HepG2 (cell line): Measurements from ENCODE around the gene POFUT1. TPM values are rescaled to one million over a fixed set of nuclear protein-coding genes. Genes with fewer than 3 reads are reported as not detected.

Source experiments
- ATAC-seq: fragments of 200-7000 bp; cut with Tn5 transposase; 3 replicates; pipeline ENCODE4 v1.9.1; 2020; ENCODE audit warnings: mild to moderate bottlenecking, moderate library complexity
- BruUV-seq: library from RNA; stranded (reverse); fragments of 400-500 nt; replicated peaks from 2 replicates; lab custom pipeline; 2021; lab: Mats Ljungman, UMichigan
- CTCF ChIA-PET: fragments of 300-600 bp; formaldehyde crosslinking; extraction: SDS; loops from one replicate; lab custom pipeline; 2021; ENCODE audit warnings: low total read pairs, inconsistent platforms, low intra/inter-chr PET ratio; lab: Yijun Ruan, JAX
- POLR2A ChIA-PET: fragments of 350-600 bp; sonication (Branson Sonifier 250); formaldehyde crosslinking; loops from one replicate; lab custom pipeline; 2020; ENCODE audit warnings: antibody characterized with exemption, inconsistent platforms; lab: Yijun Ruan, JAX
- DNase-seq: peaks from one replicate; pipeline ENCODE4 v3.0.0-alpha.2; 2015; ENCODE audit warnings: low spot score
- FAIRE-seq: peaks from 3 replicates; lab custom pipeline; 2011; peaks lifted over from hg19 to GRCh38; lab: Jason Lieb, UNC
- H2AFZ ChIP-seq: one replicate; pipeline ENCODE4 v1.6.1; 2011; ENCODE audit warnings: low read length, inconsistent platforms
- H3K27ac ChIP-seq: fragments of 300-600 bp; 3 replicates; pipeline ENCODE4 v1.8.0; 2011; ENCODE audit warnings: mixed run types, mild to moderate bottlenecking, mixed read lengths, low read length, inconsistent platforms; ENCODE audit not compliant: insufficient read depth; ENCODE audit errors: extremely low read length
- H3K27me3 ChIP-seq, 2 experiments: fragments of 200-600 bp in 1 of 2; 2 replicates in 1 of 2; 3 replicates in 1 of 2; pipeline versions ENCODE4 v1.6.0 to v1.8.0; 2011; ENCODE audit warnings: low read length in 2 of 2, mild to moderate bottlenecking in 2 of 2, moderate library complexity in 2 of 2, inconsistent platforms in 1 of 2; ENCODE audit not compliant: insufficient read depth in 2 of 2, control insufficient read depth in 1 of 2
- H3K36me3 ChIP-seq, 2 experiments: fragments of 200-600 bp in 1 of 2; replicated peaks in 1 of 2; 2 replicates in 1 of 2; 3 replicates in 1 of 2; pipeline versions ENCODE4 v1.5.1 to v1.8.0; 2011; ENCODE audit warnings: low read length in 2 of 2, inconsistent platforms in 1 of 2; ENCODE audit not compliant: insufficient read depth in 2 of 2, control insufficient read depth in 1 of 2
- H3K4me1 ChIP-seq: 2 replicates; pipeline ENCODE4 v1.5.1; 2012; ENCODE audit warnings: low read length, inconsistent platforms; ENCODE audit not compliant: insufficient read depth
- H3K4me2 ChIP-seq: 2 replicates; pipeline ENCODE4 v1.6.0; 2011; ENCODE audit warnings: low read depth, low read length, inconsistent platforms
- H3K4me3 ChIP-seq, 3 experiments: fragments of 200-600 bp in 1 of 3; sonication (generic), shearing (Covaris generic) in 1 of 3; replicated peaks in 1 of 3; 2 replicates each; pipeline ENCODE4 v1.5.1; 2011 to 2016; ENCODE audit warnings: low read length in 3 of 3, inconsistent platforms in 2 of 3, low read depth in 2 of 3, mild to moderate bottlenecking in 2 of 3, control low read depth in 1 of 3, mixed read lengths in 1 of 3; ENCODE audit not compliant: insufficient read depth in 1 of 3
- H3K79me2 ChIP-seq: one replicate; pipeline ENCODE4 v1.6.1; 2011; ENCODE audit warnings: low read length, inconsistent platforms; ENCODE audit not compliant: insufficient read depth
- H3K9ac ChIP-seq: 2 replicates; pipeline ENCODE4 v1.6.0; 2011; ENCODE audit warnings: mild to moderate bottlenecking, low read depth, low read length, inconsistent platforms; ENCODE audit not compliant: insufficient read depth
- H3K9me3 ChIP-seq: 2 replicates; pipeline ENCODE4 v1.5.1; 2012; ENCODE audit warnings: mild to moderate bottlenecking, low read length
- H4K20me1 ChIP-seq: 2 replicates; pipeline ENCODE4 v1.6.0; 2011; ENCODE audit warnings: inconsistent platforms, mild to moderate bottlenecking, low read length, moderate library complexity; ENCODE audit not compliant: insufficient read depth
- CC2D1A ChIP-seq: sonication (generic); formaldehyde crosslinking; IDR thresholded peaks from 2 replicates; pipeline ENCODE4 v1.8.1; 2023; ENCODE audit warnings: mild to moderate bottlenecking, missing genetic modification reagents
- E2F5 ChIP-seq: sonication (generic); formaldehyde crosslinking; conservative IDR thresholded peaks from 2 replicates; pipeline ENCODE4 v1.4.0; 2020; ENCODE audit warnings: missing genetic modification reagents
- FOXC1 ChIP-seq: sonication (generic); formaldehyde crosslinking; IDR thresholded peaks from 2 replicates; pipeline ENCODE4 v1.8.0; 2022; ENCODE audit warnings: mild to moderate bottlenecking, missing genetic modification reagents, borderline replicate concordance
- FOXO4 ChIP-seq: sonication (generic); formaldehyde crosslinking; conservative IDR thresholded peaks from 2 replicates; pipeline ENCODE4 v1.8.1; 2023; ENCODE audit warnings: missing genetic modification reagents
- GTF3A ChIP-seq: sonication (generic); formaldehyde crosslinking; conservative IDR thresholded peaks from 2 replicates; pipeline ENCODE4 v1.4.0; 2020; ENCODE audit warnings: mild to moderate bottlenecking, missing genetic modification reagents
- HMG20B ChIP-seq: conservative IDR thresholded peaks from 2 replicates; pipeline ENCODE4 v1.6.1; 2016; ENCODE audit warnings: missing genetic modification reagents, missing compliant biosample characterization
- MTF1 ChIP-seq: sonication (generic); formaldehyde crosslinking; IDR thresholded peaks from 2 replicates; pipeline ENCODE4 v1.5.0; 2020; ENCODE audit warnings: missing genetic modification reagents
- NR2F1 ChIP-seq, 2 experiments: fragments of 450-650 bp in 1 of 2; formaldehyde crosslinking in 1 of 2; IDR thresholded peaks; 2 replicates each; pipeline versions ENCODE4 v1.5.0 to v1.6.1; 2016 to 2020; ENCODE audit warnings: mild to moderate bottlenecking in 1 of 2, missing compliant biosample characterization in 1 of 2, missing genetic modification reagents in 1 of 2, moderate library complexity in 1 of 2
- RBM22 ChIP-seq: fragments of 200-400 bp; formaldehyde crosslinking; optimal IDR thresholded peaks from 2 replicates; pipeline ENCODE3; 2017; ENCODE audit warnings: mild to moderate bottlenecking, low read length, moderate library complexity
- RFX3 ChIP-seq: IDR thresholded peaks from 2 replicates; pipeline ENCODE4 v1.6.1; 2016; ENCODE audit warnings: missing biosample characterization, missing genetic modification reagents
- SALL2 ChIP-seq: sonication (generic); formaldehyde crosslinking; IDR thresholded peaks from 2 replicates; pipeline ENCODE4 v1.8.1; 2023; ENCODE audit warnings: mild to moderate bottlenecking, missing genetic modification reagents, inconsistent platforms
- SNRNP70 ChIP-seq: fragments of 200-400 bp; formaldehyde crosslinking; IDR thresholded peaks from 2 replicates; pipeline ENCODE4 v1.6.1; 2017; ENCODE audit warnings: mild to moderate bottlenecking, low read depth, low read length, moderate library complexity
- ZC3H13 ChIP-seq: sonication (generic); formaldehyde crosslinking; IDR thresholded peaks from 2 replicates; pipeline ENCODE4 v1.8.1; 2023; ENCODE audit warnings: mild to moderate bottlenecking, missing genetic modification reagents, moderate library complexity
- ZFY ChIP-seq: sonication (generic); formaldehyde crosslinking; IDR thresholded peaks from 2 replicates; pipeline ENCODE4 v1.4.0; 2020; ENCODE audit warnings: missing genetic modification reagents
- ZMYM3 ChIP-seq: sonication (generic); formaldehyde crosslinking; IDR thresholded peaks from 2 replicates; pipeline ENCODE4 v1.5.1; 2020; ENCODE audit warnings: mild to moderate bottlenecking, missing genetic modification reagents
- ZNF224 ChIP-seq: sonication (generic); formaldehyde crosslinking; IDR thresholded peaks from 2 replicates; pipeline ENCODE4 v1.5.0; 2020; ENCODE audit warnings: mild to moderate bottlenecking, missing genetic modification reagents
- ZNF256 ChIP-seq: sonication (generic); formaldehyde crosslinking; conservative IDR thresholded peaks from 2 replicates; pipeline ENCODE4 v1.4.0; 2020; ENCODE audit warnings: missing genetic modification reagents
- ZNF343 ChIP-seq: sonication (generic); formaldehyde crosslinking; IDR thresholded peaks from 2 replicates; pipeline ENCODE4 v1.4.0; 2020; ENCODE audit warnings: mild to moderate bottlenecking, missing genetic modification reagents
- ZNF430 ChIP-seq: sonication (generic); formaldehyde crosslinking; IDR thresholded peaks from 2 replicates; pipeline ENCODE4 v1.9.0; 2021; ENCODE audit warnings: mild to moderate bottlenecking, missing genetic modification reagents
- WGBS: methylation state at CpG from one replicate; pipeline ENCODE4 v1.1.6; 2017; ENCODE audit warnings: low lambda C conversion rate; 5-methylcytosine and 5-hydroxymethylcytosine counted together
- in situ Hi-C: cut with HindIII; loops from 2 replicates; pipeline ENCODE4 v1.10.0; 2017; ENCODE audit warnings: low pct_unique_long_range_greater_than_20kb; ENCODE audit not compliant: extremely low pct_ligation_motif_present
- intact Hi-C: fragments of 100-400 bp; cut with micrococcal nuclease; formaldehyde crosslinking; loops from one replicate; pipeline ENCODE4 v1.10.0; 2022; ENCODE audit not compliant: unreplicated experiment
- polyA plus RNA-seq, 8 experiments: library from polyadenylated mRNA; depleted of rRNA in 3 of 8; stranded (reverse) in 7 of 8; unstranded in 1 of 8; fragments of >200 nt; fragmentation: Illumina TruSeq in 4 of 8; extraction: Trizol in 4 of 8; gene quantifications; 2 replicates each; pipeline versions ENCODE4 v1.2.1 to v1.2.3, GENCODE V29; 2011 to 2016; ENCODE audit warnings: low read depth in 4 of 8, missing spikeins in 1 of 8, mixed read lengths in 1 of 8; ENCODE audit not compliant: insufficient read depth in 1 of 8
- total RNA-seq, 5 experiments: library from RNA; depleted of rRNA; stranded (reverse); fragments of >200 nt; fragmentation: Illumina TruSeq; extraction: Trizol; gene quantifications; 2 replicates each; pipeline ENCODE4 v1.2.3, GENCODE V29; 2016; ENCODE audit warnings: low read depth in 1 of 5

The POFUT1 gene
- total and polyA plus RNA-seq, 2 of the 13 experiments (the other 11 are each of a cell fraction or from before 2014, with no cell fraction given), result 35.5 to 58.3 TPM

- intact Hi-C loops, result no loop called here
These were observed 29.1 kb downstream of the POFUT1 start for GRCh38 chr20:32236819-32237218.

GRCh38 chr20:32237419-32237818 lies 29.7 kb downstream of the POFUT1 start:
- Histone ChIP-seq H3K27ac (no peak overlapping the region), H3K36me3 (peaks cover 11 to 29% of the 10 kb centered on the region in 2 experiments), H3K27me3 (no peaks in the 10 kb centered on the region), H3K4me1 (peaks cover 30% of the 10 kb centered on the region), H3K9me3 (no peaks in the 10 kb centered on the region), H2AFZ (no peak overlapping the region), H3K9ac (no peak overlapping the region), H3K4me3 (no peak overlapping the region), H4K20me1 (no peaks in the 10 kb centered on the region), H3K79me2 (no peaks in the 10 kb centered on the region), H3K4me2 (no peak overlapping the region)
- WGBS, result 93% methylated on average over 6 of the region's 6 CpGs
- no peak for FAIRE-seq
- intact Hi-C loops, result no loop called here
- BruUV-seq, result no TSS peak
- no peak for ATAC-seq
- DNase-seq, result no peak
- in situ Hi-C loops, result no loop called here
- POLR2A ChIA-PET, result interaction anchor here (1.8 kb wide), 1 partner anchor 12 kb away, joined by 6 read pairs; no protein-coding TSS in a partner anchor
- CTCF ChIA-PET, result no interaction called here
- TF ChIP-seq HMG20B (CRISPR knock-in tag) (no peak), ZNF256 (CRISPR knock-in tag) (no peak), FOXC1 (CRISPR knock-in tag) (0 out of 2 replicates have a peak, but pooled peaks have one; percentile 40), SALL2 (CRISPR knock-in tag) (no peak), FOXO4 (CRISPR knock-in tag) (0 out of 2 replicates have a peak, but pooled peaks have one; percentile 34), ZFY (CRISPR knock-in tag) (no peak), ZMYM3 (peak; percentile 85), MTF1 (no peak), E2F5 (CRISPR knock-in tag) (no peak), ZNF343 (CRISPR knock-in tag) (no peak), RBM22 (peak; percentile 82), NR2F1 (CRISPR knock-in tag; IDR thresholded peaks at IDR 0.05) (no peak), ZNF430 (CRISPR knock-in tag) (no peak), SNRNP70 (no peak), CC2D1A (no peak), ZC3H13 (CRISPR knock-in tag) (no peak), GTF3A (no peak)

More at GRCh38 chr20:32236819-32237218, 29.1 kb downstream of the POFUT1 start:
- TF ChIP-seq ZNF224 (0 out of 2 replicates have a peak, but pooled peaks have one; percentile 27), RFX3 (no peak), ZMYM3 (0 out of 2 replicates have a peak, but pooled peaks have one; percentile 2)
- 96% methylated on average over 2 of the region's 2 CpGs for WGBS
- H3K27ac ChIP-seq, result peak overlapping the region; percentile 55
- H3K79me2 ChIP-seq, result no peaks in the 10 kb centered on the region
- in situ Hi-C loops, result no loop called here
- no peak overlapping the region for H3K4me3 ChIP-seq
- FAIRE-seq (no peak), DNase-seq (no peak), ATAC-seq (no peak)
- TSS peak; percentile 41 for BruUV-seq
- ChIA-PET POLR2A (interaction anchor here (0.9 to 1.9 kb wide), 3 partner anchors 12 to 54 kb away, joined by 3 to 19 read pairs (median 6); no protein-coding TSS in a partner anchor), CTCF (no interaction called here)
- peaks cover 13 to 35% of the 10 kb centered on the region in 2 experiments for H3K36me3 ChIP-seq
- no peak overlapping the region for H2AFZ ChIP-seq
- H3K9ac ChIP-seq, result no peak overlapping the region
- no peaks in the 10 kb centered on the region for H4K20me1 ChIP-seq
- H3K27me3 ChIP-seq, result no peaks in the 10 kb centered on the region
- peaks cover 30% of the 10 kb centered on the region for H3K4me1 ChIP-seq
- H3K9me3 ChIP-seq, result no peaks in the 10 kb centered on the region
- no peak overlapping the region for H3K4me2 ChIP-seq
